Upper lobe of left lung (tissue), 6 donors: Measurements from ENCODE around the gene WFDC11. TPM values are rescaled to one million over a fixed set of nuclear protein-coding genes. Genes with fewer than 3 reads are reported as not detected.

ENCODE experiments used
- ATAC-seq, 2 donors: fragments of 200-7000 bp; cut with Tn5 transposase; one replicate each; pipeline ENCODE4 v1.9.1; 2022; ENCODE audit warnings: mild to moderate bottlenecking in 2 of 2, moderate library complexity in 2 of 2; ENCODE audit not compliant: low FRiP score in 2 of 2
- DNase-seq, 2 donors: peaks; one replicate each; pipeline ENCODE4 v3.0.0-alpha.2; 2019 to 2020
- H3K27ac ChIP-seq, 4 donors: fragments of 200-600 bp; sonication (generic); one replicate each; pipeline ENCODE4 v1.5.1; 2016 to 2019
- H3K27me3 ChIP-seq, 4 donors: fragments of 200-600 bp; sonication (generic); one replicate each; pipeline ENCODE4 v1.5.1; 2017 to 2019
- H3K36me3 ChIP-seq, 4 donors: fragments of 200-600 bp; sonication (generic); one replicate each; pipeline ENCODE4 v1.5.1; 2016 to 2019
- H3K4me1 ChIP-seq, 4 donors: fragments of 200-600 bp; sonication (generic); one replicate each; pipeline ENCODE4 v1.5.1; 2018 to 2019
- H3K4me3 ChIP-seq, 4 donors: fragments of 200-600 bp; sonication (generic); one replicate each; pipeline ENCODE4 v1.5.1; 2017 to 2019; ENCODE audit warnings: mild to moderate bottlenecking in 2 of 4, moderate library complexity in 1 of 4
- H3K9me3 ChIP-seq, 4 donors: fragments of 200-600 bp; sonication (generic); one replicate each; pipeline ENCODE4 v1.5.1; 2018 to 2019
- EP300 ChIP-seq, 4 donors: sonication (generic); formaldehyde crosslinking; IDR thresholded peaks; one replicate each; pipeline ENCODE4 v1.5.1; 2017; ENCODE audit warnings: antibody characterized with exemption in 4 of 4, control low read depth in 2 of 4
- POLR2A ChIP-seq, 4 donors: fragments of 450-650 bp; IDR thresholded peaks; one replicate each; pipeline ENCODE4 v1.5.1; 2016 to 2017; ENCODE audit warnings: antibody characterized with exemption in 4 of 4, mild to moderate bottlenecking in 2 of 4
- POLR2AphosphoS5 ChIP-seq, 2 donors: sonication (generic); formaldehyde crosslinking; IDR thresholded peaks; one replicate each; pipeline ENCODE4 v1.5.1; 2017; ENCODE audit warnings: antibody characterized with exemption in 2 of 2
- WGBS, 2 donors: methylation state at CpG; one replicate each; pipeline ENCODE4 v1.1.5; 2017 to 2018; 5-methylcytosine and 5-hydroxymethylcytosine counted together
- total RNA-seq, 6 donors: library from RNA; depleted of rRNA in 4 of 6; stranded (reverse); fragments of >200 nt in 4 of 6; gene quantifications; one replicate each; pipeline versions ENCODE4 v1.1.0 to v1.2.1, GENCODE V29; 2016 to 2021
- TF ChIP-seq, protein P1 (sequence below), 6 experiments: fragments of 450-650 bp in 4 of 6; fragments of 200-600 bp in 2 of 6; sonication (generic) in 2 of 6; IDR thresholded peaks; one replicate each; pipeline ENCODE4 v1.5.1; 2016 to 2019; ENCODE audit warnings: antibody characterized with exemption in 6 of 6
- donor health status: DM: no; HTN: no; CAD: no; lungs with moderate emphysema.
- donor health status: DM: no; HTN: yes; CAD: no; lungs with severe emphysema.

WFDC11 gene
- total RNA-seq, 6 donors from 2014 or later, result not detected

DNA sequence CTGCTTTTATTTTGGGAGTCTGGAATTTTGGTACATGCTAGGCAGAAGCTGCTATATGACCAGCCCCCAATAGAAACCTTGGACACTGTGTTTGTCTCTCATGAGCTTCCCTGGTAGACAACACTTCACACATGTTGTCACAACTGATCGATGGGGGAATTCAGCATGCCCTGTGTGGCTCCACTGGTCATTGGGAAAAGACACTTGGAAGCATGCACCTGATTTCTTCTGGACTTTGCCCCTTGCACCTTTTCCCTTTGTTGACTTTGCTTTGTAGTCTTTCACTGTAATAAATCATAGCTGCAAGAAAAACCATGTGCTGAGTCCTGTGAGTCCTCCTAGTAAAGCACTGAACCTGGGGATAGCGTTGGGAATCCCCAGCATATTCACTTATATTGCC is 48.4 kb downstream of the WFDC11 start:
- no peaks in the 10 kb centered on the region for H3K36me3 ChIP-seq
- no peaks in the 10 kb centered on the region for H3K27me3 ChIP-seq
- no peak overlapping the region for H3K4me3 ChIP-seq
- 84 to 88% methylated on average over 2 of the region's 2 CpGs for WGBS, 2 donors
- no peak for ATAC-seq
- H3K9me3 ChIP-seq, result no peaks in the 10 kb centered on the region
- H3K4me1 ChIP-seq, result no peaks in the 10 kb centered on the region
- no peak for DNase-seq
- no peak overlapping the region for H3K27ac ChIP-seq
- TF ChIP-seq POLR2A (IDR thresholded peaks at IDR 0.05), result no peak
- TF ChIP-seq, protein P1, sequence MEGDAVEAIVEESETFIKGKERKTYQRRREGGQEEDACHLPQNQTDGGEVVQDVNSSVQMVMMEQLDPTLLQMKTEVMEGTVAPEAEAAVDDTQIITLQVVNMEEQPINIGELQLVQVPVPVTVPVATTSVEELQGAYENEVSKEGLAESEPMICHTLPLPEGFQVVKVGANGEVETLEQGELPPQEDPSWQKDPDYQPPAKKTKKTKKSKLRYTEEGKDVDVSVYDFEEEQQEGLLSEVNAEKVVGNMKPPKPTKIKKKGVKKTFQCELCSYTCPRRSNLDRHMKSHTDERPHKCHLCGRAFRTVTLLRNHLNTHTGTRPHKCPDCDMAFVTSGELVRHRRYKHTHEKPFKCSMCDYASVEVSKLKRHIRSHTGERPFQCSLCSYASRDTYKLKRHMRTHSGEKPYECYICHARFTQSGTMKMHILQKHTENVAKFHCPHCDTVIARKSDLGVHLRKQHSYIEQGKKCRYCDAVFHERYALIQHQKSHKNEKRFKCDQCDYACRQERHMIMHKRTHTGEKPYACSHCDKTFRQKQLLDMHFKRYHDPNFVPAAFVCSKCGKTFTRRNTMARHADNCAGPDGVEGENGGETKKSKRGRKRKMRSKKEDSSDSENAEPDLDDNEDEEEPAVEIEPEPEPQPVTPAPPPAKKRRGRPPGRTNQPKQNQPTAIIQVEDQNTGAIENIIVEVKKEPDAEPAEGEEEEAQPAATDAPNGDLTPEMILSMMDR (IDR thresholded peaks at IDR 0.05), result no peak
- no peak for TF ChIP-seq EP300 (IDR thresholded peaks at IDR 0.05)
- no peak for TF ChIP-seq POLR2AphosphoS5 (IDR thresholded peaks at IDR 0.05)

DNA sequence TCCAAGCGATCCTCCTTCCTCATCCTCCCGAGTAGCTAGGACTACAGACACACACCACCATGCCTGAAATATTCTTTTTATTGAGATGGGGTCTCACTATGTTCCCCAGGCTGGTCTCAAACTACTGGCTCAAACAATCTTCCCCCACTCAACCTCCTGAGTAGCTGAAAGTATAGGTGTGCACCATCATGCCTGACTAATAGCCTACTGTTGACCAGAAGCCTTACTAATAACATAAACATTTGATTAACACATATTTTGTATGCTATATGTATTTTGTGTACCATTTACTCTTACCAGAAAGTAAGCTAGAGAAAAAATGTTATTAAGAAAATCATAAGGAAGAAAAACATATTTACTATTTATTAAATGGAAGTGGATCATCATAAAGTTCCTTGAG is 52.4 kb downstream of the WFDC11 start:
- TF ChIP-seq EP300 (IDR thresholded peaks at IDR 0.05) (no peak), POLR2A (IDR thresholded peaks at IDR 0.05) (no peak), POLR2AphosphoS5 (IDR thresholded peaks at IDR 0.05) (no peak)
- TF ChIP-seq, protein P1 (IDR thresholded peaks at IDR 0.05), result no peak
- WGBS, 2 donors, result 91 to 93% methylated on average over 2 of the region's 2 CpGs
- Histone ChIP-seq H3K27me3 (no peaks in the 10 kb centered on the region), H3K27ac (no peak overlapping the region), H3K4me3 (no peak overlapping the region), H3K4me1 (no peaks in the 10 kb centered on the region), H3K9me3 (no peaks in the 10 kb centered on the region), H3K36me3 (no peaks in the 10 kb centered on the region)
- ATAC-seq, result no peak
- DNase-seq, result no peak

DNA sequence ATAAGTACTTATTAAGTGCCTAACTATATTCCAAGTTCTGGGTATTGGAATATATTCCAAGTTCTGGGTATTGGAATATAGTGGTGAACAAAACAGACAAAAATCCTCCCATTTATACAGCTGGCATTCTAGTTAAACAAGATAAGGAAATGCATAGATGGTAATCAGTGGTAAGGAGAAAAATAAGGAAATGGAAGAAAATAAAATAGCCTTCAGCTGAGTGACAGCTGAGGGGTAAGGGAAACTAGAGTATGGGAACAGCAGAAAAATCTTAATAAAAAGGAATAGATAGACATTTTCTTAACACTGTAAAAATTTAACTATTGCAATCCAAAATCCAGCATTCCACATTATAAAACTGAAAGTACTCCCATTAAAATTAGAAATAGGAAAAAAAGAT is 57.7 kb downstream of the WFDC11 start:
- TF ChIP-seq EP300 (IDR thresholded peaks at IDR 0.05) (no peak), POLR2AphosphoS5 (IDR thresholded peaks at IDR 0.05) (no peak), POLR2A (IDR thresholded peaks at IDR 0.05) (no peak)
- TF ChIP-seq, protein P1 (IDR thresholded peaks at IDR 0.05), result no peak
- H3K36me3 ChIP-seq, result no peaks in the 10 kb centered on the region
- peaks cover 0 to 3% (median 0%) of the 10 kb centered on the region in 4 donors for H3K9me3 ChIP-seq
- no peak overlapping the region for H3K4me3 ChIP-seq
- H3K27ac ChIP-seq, result no peak overlapping the region
- no peaks in the 10 kb centered on the region for H3K4me1 ChIP-seq
- no peak for DNase-seq
- no peak for ATAC-seq
- no peaks in the 10 kb centered on the region for H3K27me3 ChIP-seq

DNA sequence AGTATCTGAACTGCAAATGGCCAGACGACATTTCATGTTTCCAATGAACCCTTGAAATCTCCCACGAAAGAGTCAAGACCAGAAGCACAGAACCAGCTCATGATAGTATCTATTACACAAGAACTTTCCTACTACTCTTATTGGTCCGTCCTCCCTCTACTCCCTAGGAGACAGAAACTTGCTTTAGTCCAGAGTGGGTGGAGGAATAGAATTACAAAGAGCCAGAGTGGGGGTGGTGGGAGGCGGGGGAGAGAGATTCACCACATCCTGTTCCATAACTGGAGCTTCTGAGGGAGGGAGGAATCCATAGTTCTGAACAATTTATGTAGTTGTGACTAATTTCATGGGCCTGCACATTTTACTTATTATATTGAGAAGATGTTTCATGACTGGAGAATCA is 59.0 kb downstream of the WFDC11 start:
- H3K4me1 ChIP-seq, result no peaks in the 10 kb centered on the region
- TF ChIP-seq POLR2AphosphoS5 (IDR thresholded peaks at IDR 0.05) (no peak), EP300 (IDR thresholded peaks at IDR 0.05) (no peak), POLR2A (IDR thresholded peaks at IDR 0.05) (no peak)
- TF ChIP-seq, protein P1 (IDR thresholded peaks at IDR 0.05), result no peak
- no peak for DNase-seq
- peaks cover 0 to 7% (median 0%) of the 10 kb centered on the region in 4 donors for H3K9me3 ChIP-seq
- no peaks in the 10 kb centered on the region for H3K36me3 ChIP-seq
- H3K27ac ChIP-seq, result no peak overlapping the region
- no peak overlapping the region for H3K4me3 ChIP-seq
- H3K27me3 ChIP-seq, result no peaks in the 10 kb centered on the region
- peak in 1 of 2 donors; percentile 79 for ATAC-seq
- 67 to 73% methylated on average over 4 of the region's 4 CpGs for WGBS, 2 donors

DNA sequence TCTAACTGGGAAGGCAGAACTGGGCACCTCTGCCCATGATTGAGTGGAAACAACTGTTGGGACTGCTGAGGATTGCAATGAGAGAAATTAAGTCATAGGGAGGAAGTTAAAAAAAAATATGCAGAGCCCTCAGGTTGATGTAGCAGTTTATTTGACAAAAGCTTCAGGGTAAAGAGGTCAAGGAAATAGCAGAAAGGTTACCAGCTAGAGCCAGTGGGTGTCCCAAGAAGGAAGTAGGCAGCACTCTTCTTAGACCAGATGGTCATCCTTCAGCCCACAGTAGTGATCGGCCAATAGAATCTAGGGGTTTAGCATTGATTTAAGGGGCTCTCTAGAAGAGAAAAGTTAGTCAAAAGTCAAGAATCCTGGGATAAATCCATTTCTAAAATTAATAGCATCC is 62.2 kb downstream of the WFDC11 start:
- 93% methylated on average over 1 of the region's 1 CpG for WGBS, 2 donors
- Histone ChIP-seq H3K27me3 (no peaks in the 10 kb centered on the region), H3K27ac (no peak overlapping the region), H3K4me1 (no peaks in the 10 kb centered on the region), H3K36me3 (no peaks in the 10 kb centered on the region), H3K4me3 (no peak overlapping the region), H3K9me3 (peaks cover 0 to 10% (median 5%) of the 10 kb centered on the region in 4 donors)
- no peak for DNase-seq
- ATAC-seq, result no peak
- TF ChIP-seq, protein P1 (IDR thresholded peaks at IDR 0.05), result no peak
- no peak for TF ChIP-seq EP300 (IDR thresholded peaks at IDR 0.05)
- no peak for TF ChIP-seq POLR2AphosphoS5 (IDR thresholded peaks at IDR 0.05)
- TF ChIP-seq POLR2A (IDR thresholded peaks at IDR 0.05), result no peak
